ENCODE measurements around the gene RAB11B.
A peak's percentile ranks its signal among the peaks of the same experiment; 100 is the strongest.
"Not testable (repeated sequence)": the region's sequence is repeated elsewhere in the genome, so short reads cannot be mapped to it uniquely, and the experiment has no call there.

RAB11B gene

DNA sequence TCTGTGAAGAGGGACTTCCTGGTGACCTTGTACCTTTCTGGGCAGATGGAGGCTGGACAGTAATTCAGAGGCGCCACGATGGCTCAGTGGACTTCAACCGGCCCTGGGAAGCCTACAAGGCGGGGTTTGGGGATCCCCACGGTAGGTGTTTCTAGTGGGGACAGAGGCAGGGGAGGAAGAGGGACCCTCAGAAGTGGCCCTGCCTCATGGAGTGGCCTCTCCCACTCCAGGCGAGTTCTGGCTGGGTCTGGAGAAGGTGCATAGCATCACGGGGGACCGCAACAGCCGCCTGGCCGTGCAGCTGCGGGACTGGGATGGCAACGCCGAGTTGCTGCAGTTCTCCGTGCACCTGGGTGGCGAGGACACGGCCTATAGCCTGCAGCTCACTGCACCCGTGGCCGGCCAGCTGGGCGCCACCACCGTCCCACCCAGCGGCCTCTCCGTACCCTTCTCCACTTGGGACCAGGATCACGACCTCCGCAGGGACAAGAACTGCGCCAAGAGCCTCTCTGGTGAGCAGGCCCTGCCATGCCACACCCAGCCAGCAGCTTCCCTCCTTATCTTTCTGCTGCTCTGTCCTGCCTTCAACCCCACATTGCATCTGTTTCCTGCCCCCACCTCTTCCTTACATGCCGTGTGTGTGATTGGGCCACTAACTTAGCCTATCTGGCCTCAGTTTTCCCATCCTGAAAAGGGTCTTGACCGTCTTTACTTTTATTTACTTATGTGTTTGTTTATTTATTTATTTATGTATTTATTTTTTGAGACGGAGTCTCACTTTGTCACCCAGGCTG, 19.0 kb upstream of the RAB11B start:
- no peak for DNase-seq

DNA sequence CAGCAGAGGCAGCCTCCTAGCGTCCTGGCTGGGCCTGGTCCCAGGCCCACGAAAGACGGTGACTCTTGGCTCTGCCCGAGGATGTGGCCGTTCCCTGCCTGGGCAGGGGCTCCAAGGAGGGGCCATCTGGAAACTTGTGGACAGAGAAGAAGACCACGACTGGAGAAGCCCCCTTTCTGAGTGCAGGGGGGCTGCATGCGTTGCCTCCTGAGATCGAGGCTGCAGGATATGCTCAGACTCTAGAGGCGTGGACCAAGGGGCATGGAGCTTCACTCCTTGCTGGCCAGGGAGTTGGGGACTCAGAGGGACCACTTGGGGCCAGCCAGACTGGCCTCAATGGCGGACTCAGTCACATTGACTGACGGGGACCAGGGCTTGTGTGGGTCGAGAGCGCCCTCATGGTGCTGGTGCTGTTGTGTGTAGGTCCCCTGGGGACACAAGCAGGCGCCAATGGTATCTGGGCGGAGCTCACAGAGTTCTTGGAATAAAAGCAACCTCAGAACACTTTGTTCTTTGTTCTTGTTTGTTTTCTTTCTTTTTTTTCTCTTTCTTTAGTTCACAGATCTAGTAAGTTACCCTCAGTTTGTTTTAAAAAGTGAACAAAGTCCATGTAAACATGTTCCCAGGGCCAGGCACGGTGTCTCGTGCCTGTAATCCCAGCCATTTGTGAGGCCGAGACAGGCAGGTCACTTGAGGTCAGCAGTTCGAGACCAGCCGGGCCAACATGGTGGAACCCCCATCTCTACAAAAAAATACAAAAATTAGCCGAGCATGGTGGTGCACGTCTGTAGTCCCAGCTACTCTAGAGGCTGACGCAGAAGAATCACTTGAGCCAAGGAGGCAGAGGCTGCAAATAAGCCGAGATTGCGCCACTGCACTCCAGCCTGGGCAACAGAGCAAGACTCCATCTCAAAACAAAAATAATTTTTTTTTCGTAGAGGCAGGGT, 16.0 kb upstream of the RAB11B start:
- DNase-seq: no peak

DNA sequence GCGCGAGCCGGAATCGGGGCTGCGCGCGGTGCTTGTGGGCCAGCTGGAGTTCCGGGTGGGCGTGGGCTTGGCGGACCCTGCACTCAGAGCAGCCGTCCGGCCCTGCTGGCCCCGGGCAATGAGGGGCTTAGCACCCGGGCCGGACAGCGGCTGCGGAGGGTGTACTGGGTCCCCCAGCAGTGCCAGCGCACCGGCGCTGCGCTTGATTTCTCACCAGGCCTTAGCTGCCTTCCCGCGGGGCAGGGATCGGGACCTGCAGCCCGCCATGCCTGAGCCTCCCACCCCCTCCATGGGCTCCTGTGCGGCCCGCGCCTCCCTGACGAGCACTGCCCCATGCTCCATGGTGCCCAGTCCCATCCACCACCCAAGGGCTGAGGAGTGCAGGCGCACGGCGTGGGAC, 14.4 kb upstream of the RAB11B start:
- DNase-seq: not testable (repeated sequence)

DNA sequence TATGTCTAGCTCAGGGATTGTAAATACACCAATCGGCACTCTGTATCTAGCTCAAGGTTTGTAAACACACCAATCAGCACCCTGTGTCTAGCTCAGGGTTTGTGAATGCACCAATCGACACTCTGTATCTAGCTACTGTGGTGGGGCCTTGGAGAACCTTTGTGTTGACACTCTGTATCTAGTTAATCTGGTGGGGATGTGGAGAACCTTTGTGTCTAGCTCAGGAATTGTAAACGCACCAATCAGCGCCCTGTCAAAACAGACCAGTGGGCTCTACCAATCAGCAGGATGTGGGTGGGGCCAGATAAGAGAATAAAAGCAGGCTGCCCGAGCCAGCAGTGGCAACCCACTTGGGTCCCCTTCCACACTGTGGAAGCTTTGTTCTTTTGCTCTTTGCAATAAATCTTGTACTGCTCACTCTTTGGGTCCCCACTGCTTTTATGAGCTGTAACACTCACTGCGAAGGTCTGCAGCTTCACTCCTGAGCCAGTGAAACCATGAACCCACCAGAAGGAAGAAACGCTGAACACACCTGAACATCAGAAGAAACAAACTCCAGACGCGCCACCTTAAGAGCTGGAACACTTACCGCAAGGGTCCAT, 13.7 kb upstream of the RAB11B start:
- not testable (repeated sequence) for DNase-seq

DNA sequence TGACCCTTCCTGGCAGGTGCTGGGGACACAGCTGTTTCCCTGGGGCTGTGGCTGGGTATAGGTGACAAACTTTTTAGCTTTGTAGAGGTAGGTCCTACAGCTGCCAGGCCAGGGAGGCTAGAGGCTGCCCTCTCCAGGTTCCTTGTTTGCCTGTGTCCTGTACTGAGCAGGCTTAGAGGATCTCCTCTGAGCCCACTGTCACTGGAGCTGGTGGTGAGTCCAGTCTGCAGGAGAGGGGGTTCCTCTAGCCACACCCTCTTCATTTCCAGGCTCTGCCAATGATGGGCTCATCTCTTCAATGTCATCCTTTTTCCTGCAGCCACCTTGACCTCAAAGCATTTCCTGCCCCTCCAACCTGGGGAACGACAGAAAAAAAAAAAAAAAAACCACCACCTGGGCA, 12.6 kb upstream of the RAB11B start:
- no peak for DNase-seq

DNA sequence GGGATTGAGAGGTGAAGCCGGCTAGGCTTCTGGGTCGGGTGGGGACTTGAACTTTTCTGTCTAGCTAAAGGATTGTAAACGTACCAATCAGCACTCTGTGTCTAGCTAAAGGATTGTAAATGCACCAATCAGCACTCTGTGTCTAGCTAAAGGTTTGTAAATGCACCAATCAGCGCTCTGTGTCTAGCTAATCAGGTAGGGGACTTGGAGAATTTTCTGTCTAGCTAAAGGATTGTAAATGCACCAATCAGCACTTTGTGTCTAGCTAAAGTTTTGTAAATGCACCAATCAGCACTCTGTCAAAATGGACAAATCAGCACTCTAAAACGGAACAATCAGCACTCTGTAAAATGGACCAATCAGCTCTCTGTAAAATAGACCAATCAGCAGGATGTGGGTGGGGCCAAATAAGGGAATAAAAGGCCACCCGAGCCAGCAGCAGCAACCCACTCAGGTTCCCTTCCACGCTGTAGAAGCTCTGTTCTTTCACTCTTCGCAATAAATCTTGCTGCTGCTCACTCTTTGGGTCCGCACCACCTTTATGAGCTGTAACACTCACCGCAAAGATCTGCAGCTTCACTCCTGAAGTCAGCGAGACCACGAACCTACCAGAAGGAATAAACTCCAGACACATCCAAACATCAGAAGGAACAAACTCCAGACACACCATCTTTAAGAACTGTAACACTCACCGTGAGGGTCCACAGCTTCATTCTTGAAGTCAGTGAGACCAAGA, 10.8 kb upstream of the RAB11B start:
- not testable (repeated sequence) for DNase-seq

DNA sequence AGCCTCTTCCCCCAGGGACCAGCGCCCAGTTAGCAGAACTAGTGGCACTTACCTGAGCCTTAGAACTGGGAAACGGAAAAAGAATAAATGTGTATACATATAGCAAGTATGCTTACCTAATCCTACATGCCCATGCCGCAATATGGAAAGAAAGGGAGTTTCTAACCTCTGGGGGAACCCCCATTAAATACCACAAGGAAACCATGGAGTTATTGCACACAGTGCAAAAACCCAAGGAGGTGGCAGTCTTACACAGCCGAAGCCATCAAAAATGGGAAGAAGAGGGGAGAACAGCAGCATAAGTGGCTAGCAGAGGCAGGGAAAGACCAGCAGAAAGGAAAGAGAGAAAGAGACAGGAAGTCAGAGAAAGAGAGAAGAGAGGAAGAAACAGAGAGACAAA, 5.6 kb upstream of the RAB11B start:
- DNase-seq: not testable (repeated sequence)

DNA sequence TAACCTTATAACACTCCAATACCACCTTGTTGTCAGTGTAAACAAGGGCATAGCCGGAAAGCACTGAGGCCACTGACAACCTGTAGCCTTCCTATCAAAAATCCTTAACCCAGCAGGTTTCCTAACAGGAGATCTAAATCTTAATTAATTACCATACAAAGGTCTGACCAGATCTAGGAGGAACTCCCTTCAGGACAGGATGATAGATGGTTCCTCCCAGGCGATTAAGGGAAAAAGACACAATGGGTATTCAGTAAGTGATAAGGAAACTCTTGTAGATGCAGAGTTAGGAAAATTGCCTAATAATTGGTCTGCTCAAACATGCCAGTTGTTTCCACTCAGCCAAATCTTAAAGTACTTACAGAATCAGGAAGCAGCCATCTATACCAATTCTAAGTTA, 5.1 kb upstream of the RAB11B start:
- not testable (repeated sequence) for DNase-seq

DNA sequence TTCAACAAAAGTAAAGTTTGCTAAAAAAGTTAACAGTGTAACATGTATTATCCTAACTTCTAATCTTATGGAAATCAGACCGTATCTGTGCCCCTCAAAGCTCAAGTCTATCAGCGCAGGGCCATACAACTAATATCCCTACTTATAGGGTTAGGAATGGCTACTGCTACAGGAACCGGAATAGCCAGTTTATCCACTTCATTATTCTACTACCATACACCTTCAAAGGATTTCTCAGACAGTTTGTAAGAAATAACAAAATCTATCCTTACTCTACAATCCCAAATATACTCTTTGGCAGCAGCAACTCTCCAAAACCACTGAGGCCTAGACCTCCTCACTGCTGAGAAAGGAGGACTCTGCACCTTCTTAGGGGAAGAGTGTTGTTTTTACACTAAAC, 4.6 kb upstream of the RAB11B start:
- DNase-seq: not testable (repeated sequence)

DNA sequence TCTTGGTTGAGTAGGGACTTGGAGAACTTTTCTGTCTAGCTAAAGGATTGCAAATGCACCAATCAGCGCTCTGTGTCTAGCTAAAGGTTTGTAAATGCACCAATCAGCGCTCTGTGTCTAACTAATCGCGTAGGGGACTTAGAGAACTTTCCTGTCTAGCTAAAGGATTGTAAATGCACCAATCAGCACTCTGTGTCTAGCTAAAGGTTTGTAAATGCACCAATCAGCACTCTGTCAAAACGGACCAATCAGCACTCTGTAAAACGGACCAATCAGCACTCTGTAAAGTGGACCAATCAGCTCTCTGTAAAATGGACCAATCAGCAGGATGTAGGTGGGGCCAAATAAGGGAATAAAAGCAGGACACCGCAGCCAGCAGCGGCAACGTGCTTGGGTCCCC, 3.7 kb upstream of the RAB11B start:
- DNase-seq: not testable (repeated sequence)

DNA sequence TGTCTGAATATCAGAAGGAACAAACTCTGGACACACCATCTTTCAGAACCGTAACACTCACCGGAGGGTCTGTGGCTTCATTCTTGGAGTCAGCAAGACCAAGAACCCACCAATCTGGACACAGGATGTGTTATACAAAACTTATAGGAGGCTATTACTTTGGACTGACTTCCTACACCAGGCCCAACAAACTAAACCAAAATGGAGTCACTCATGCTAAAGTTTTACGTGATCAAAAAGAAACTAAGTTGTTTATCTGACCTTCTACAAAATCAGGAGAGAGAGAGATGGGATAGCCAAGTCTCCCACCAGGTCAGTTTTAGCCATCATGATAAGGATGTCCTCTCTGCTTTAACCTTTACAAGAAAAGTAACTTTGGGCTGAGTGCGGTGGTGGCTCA, 3.2 kb upstream of the RAB11B start:
- DNase-seq: no peak

DNA sequence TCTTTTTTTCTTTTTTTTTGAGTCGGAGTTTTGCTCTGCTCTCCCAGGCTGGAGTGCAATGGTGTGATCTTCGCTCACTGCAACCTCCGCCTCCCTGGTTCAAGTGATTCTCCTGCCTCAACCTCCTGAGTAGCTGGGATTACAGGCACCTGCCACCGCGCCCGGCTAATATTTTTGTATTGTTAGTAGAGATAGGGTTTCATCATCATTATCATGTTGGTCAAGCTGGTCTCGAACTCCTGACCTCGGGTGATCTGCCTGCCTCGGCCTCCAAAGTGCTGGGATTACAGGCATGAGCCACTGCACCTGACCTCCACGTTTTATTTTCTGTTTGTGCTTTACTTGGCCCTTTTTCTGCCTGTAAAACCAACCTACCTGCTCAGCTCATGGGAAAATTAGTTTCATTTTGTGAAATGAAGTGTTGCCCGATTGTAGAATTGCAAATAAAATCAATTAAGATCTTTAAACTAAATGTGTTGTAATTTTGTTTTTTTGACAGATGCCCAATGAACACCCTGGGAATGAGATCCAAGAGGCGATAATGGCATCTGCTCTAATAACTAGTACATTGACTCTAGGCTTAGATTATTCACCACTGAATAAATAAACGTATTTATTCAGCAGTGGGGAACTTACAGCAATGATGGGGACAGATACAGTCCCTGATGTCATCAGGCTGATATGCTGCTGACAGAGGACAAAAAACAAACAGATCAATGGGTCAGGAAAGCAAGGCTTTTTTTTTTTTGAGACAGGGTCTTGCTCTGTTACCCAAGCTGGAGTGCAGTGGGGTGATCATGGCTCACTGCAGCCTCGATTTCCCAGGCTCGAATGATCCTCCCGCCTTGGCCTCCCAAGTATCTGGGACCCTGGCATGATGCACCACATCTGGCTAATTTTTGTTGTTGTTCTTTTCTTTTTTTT, 2.2 kb upstream of the RAB11B start:
- no peak for DNase-seq

DNA sequence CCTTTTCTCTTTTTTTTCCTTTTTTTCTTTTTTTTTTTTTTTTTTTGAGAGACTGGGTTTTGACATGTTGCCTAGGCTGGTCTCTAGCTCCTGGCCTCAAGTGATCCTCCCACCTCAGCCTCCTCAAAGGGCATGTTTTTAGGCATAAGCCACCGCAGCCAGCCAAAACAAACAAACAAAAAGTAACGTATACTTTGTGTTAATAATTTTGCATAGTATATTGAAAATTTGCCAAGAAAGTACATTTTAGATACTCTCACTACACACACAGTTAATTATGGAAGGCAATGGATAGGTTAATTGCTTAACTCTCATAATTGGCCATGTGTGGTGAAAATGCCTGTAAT, 1.6 kb upstream of the RAB11B start:
- no peak for DNase-seq

DNA sequence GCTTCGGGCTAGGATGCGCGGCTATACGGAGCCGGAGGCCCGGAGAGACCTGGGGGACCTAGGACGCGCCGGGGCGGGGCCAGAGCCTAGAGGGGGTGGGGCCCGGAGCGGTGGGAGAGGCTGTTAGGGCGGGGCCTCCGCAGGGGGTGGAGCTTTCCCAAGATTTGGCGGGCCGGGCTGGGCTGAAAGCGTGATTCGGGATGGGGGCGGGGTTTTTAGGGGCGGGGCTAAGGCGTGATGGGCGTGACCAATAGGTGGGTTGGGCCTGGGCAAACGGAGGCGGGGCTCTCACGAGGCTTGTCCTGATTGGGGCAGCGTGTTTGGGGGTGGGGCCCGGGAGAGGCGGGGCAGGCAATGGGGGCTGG, 439 bp downstream of the RAB11B start:
- peak; percentile 89 for DNase-seq

DNA sequence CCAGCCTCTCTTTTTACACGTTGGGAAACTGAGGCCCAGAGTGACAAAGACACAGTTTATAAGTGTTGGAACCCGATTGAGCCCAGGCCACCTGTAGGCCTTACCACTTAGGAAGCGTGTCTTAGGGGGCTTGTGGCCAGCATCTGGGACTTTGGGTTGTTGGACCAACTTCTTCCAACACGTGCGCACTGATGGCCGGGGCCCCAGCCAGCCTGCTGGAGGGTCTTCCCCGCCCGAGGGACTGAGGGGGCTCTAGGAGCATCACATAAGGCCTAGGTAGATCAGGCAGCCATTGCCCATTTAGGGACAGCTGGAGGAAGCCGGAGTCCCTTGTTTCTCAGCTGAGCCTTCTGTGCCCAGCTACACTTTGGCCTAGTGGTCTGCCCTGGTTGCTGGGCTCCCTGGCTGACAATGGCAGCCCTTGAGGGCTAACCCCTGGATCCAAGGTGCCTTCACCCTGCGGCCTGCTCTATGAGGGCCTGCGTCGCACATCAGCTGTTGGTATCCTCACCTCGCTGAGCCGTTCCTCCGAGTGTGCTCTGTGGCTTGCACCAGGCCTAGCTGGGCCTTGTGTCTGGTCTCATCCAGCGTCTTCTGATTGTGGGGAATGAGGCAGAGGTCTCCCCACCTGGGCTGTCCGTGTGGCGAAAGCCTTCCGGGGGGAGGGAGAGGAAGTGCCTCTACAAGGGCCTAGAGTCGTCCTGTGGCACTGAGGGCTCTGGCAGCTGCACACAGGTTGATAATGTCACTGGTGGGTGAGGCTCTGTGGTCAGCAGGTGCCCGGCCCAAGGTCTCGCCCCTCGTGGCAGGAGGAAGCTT, 1.2 kb downstream of the RAB11B start:
- no peak for DNase-seq

DNA sequence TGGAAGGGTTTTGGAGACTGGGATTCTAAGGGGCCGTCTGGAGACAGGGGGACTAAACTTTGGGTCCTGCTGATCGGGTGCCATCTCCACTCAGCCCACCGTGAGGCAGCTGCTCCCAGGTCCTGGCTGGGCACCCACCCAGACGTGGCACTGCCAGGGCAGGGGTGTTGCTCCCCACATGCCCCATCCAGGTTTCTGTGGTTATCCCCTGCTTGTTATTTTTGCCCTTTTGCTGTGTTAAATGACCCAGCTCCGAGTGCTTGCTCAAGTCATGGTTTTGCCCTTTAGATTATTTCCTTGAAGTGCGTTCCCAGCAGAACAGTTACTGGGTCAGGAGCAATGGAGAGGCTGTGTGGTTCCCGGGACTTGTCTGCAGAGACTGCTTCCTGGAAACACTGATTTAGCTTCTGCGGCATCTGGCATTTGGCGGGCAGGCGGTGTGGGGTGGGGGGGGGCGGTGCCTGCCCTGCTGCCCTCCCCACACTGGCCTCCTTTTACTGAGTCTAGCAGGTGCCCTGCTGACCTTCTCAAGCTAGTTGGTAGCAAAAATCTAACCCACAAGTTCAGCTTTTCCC, 1.9 kb downstream of the RAB11B start:
- DNase-seq: no peak

DNA sequence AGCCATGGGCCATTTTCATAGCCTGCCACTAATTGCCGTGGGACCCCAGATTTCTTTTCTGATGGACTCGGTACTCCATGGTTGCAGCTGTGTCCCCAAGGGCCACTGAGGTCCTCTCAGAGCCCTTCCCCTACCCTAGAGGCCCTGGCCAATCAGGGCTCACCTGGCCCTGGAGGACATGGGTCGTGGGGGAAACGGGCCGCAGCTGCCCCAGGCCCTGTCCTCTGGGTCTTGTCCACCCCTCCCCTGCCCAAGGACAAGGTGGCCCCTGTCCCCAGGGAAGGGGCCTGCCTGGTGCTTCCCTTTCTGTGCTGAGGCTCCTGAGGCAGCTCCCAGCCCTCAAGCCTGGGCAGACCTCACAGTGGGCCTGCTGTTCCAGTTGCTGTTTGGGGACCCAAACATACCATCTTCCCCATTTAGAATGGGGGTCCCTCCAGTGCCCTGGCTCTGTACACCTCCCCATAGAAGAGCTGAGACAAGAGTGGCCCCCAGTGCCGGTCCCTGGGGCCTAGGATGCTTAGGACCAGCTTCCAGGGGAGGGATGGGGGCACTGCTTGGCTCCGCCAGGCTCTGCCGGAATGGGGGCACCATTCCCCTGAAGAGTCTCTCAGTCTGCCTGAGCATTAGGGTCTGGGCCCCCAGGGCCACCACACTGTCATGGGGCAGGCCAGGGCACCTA, 3.2 kb downstream of the RAB11B start:
- no peak for DNase-seq

DNA sequence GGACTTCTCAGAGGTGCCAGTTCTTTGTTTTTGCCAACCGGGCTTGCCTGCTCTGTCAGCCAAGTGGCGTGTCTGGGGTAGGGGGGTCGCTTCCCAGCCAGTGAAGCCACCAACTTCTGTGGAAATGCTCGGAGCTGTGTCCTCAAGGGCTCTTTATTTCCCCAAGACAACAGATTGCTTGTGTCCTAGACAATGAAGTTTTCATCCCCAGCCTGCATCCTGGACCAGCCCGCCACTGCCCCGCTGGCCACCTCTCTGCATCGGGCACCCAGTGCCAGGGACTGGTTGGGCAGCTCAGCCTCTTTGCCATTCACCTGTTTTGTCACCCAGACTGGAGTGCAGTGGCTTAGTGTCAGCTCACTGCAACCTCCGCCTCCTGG, 3.7 kb downstream of the RAB11B start:
- DNase-seq: no peak

DNA sequence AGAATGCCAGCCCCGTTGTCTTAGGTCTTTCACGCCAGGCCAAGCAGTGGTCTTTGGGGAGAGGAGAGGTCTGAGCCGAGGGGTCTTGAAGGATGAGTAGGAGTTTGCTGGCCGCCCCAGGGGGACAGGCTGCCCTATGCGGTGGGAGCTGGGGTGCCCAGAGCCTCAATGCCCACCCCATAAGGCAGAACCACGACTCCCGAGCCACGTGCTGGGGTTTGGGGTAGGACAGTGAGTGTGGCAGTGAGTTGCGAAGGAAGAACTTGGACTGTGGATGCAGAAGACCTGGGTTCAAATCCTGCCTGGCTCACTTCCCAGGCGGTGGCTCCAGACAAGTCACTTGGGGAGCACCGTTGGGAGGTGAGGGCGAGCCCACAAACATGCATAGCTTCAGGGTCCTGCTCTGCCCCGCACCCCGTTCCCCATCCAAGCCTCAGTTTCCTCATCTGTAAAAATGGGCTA, 5.5 kb downstream of the RAB11B start:
- no peak for DNase-seq

DNA sequence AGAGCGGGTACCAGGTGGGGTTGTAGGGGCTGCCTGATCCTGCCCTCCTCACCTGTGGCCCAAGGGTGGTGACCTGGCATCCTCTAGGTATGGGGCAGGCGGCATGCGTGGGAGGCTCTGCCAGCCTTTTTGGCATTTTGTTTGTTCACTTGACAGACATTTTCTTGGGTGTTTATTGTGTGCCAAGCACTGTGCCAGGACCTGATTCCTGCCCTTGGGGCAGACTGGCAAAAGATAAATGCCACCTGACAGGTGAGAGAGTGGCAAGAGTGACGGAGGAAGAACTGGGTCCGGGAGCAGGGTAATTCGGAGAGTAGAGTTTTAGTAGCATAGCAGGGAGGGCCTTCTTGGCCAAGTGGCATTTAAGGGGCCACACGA, 6.0 kb downstream of the RAB11B start:
- no peak for DNase-seq
